ENCODE data around the gene RRAGA.
"Not testable (repeated sequence)": the region's sequence is repeated elsewhere in the genome, so short reads cannot be mapped to it uniquely, and the experiment has no call there.

The RRAGA gene

DNA sequence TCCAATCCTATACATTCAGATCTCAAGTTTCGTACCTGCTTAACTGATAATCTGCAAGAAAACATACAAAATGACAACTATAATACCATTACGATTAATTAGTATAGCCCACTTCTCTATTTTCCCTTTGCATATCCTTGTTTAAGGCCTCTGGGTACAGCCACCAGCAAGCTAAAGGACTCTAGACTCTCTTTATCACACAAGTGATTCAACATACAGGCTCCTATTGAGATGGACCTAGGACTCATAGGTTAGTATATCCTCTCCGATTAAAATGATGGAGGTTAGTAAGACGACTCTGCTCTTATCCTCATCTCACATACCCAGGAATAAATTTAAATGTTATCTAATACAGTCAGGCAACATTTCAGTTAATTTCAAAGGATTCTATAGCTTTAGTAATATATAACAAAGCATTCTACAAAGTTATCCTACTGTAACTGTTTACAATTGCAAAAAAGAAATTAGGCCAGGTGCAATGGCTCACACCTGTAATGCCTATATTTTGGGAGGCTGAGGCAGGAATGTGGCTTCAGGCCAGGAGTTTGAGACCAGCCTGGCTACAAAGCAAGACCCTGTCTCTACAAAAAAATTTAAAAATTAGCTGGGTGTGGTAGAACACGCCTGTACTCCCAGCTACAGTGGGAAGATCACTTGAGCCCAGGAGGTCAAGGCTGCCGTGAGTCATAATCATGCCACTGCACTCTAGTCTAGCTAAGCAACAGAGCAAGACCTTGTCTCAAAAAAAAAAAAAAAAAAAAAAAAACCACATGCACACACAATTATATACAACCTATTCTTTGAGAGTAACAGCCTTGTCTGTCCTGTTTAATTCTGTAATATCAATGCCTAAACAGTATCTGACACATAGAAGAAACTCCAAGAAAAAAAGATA lies 38.1 kb downstream of the RRAGA start:
- no peak for DNase-seq

DNA sequence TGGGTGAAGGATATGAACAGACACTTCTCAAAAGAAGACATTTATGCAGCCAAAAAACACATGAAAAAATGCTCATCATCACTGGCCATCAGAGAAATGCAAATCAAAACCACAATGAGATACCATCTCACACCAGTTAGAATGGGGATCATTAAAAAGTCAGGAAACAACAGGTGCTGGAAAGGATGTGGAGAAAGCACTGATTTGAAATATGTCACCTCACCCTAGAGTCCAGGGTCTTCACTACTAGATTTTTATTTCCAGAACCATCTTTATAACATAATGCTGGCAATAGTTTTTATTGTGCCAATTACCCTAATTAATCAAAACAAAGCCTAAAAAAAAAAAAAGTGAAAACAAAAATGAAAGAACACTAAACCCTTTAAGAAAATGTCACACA lies 48.2 kb downstream of the RRAGA start:
- not testable (repeated sequence) for DNase-seq
